ENCODE results near the gene BMP7.

Gene BMP7

GRCh38 chr20:57275334-57275733, 8.9 kb upstream of the BMP7 start:
- H3K4me3 ChIP-seq (ENCODE audit: control insufficient read depth, low read depth, low read length) = no peak overlapping the region
- DNase-seq (ENCODE audit: low read depth) = no peak
- TF ChIP-seq CTCF (conservative IDR thresholded peaks at IDR 0.05; ENCODE audit: control insufficient read depth, insufficient read depth, low read depth, low read length) = no peak

GRCh38 chr20:57274846-57275245, 8.4 kb upstream of the BMP7 start:
- no peak for DNase-seq (ENCODE audit: low read depth)
- no peak for TF ChIP-seq CTCF (conservative IDR thresholded peaks at IDR 0.05; ENCODE audit: control insufficient read depth, insufficient read depth, low read depth, low read length)
- H3K4me3 ChIP-seq (ENCODE audit: control insufficient read depth, low read depth, low read length) = no peak overlapping the region

GRCh38 chr20:57274299-57274698, 7.9 kb upstream of the BMP7 start:
- TF ChIP-seq CTCF (conservative IDR thresholded peaks at IDR 0.05; ENCODE audit: control insufficient read depth, insufficient read depth, low read depth, low read length) = no peak
- DNase-seq (ENCODE audit: low read depth) = no peak
- H3K4me3 ChIP-seq (ENCODE audit: control insufficient read depth, low read depth, low read length) = no peak overlapping the region

DNA sequence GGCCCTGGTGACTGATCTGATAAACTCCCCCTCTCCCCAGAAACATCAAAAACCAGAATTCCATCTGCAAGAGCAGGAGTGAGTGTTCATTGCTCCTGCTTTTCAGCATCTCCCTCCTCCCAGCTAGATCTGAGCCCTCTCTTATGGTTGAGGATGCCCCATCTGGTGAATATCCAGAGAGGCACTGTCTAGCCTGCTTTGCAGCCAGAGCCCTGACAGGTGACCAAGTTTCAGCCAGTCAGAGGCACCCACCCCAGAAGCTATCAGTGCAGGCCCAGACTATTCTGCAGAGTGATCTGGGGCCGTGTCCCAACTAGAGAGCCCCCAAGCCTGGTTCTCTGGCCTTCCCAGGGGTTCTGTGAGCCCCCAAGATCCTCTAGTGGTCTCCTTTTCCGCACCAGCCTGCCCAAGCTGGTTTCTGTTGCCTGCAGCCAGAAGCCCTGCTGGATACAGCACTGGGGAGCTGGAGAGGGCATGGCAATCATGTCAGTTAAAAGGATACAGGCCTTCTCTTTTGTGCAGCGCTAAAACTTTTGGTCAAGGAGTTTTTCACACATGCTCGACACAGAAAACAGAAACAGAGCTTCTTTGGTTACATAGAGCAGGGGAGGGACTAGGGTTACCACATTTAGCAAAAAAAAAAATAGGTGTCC, 6.6 kb upstream of the BMP7 start:
- TF ChIP-seq CTCF (conservative IDR thresholded peaks at IDR 0.05; ENCODE audit: control insufficient read depth, insufficient read depth, low read depth, low read length) = no peak
- no peak for DNase-seq (ENCODE audit: low read depth)
- H3K4me3 ChIP-seq (ENCODE audit: control insufficient read depth, low read depth, low read length) = no peak overlapping the region

GRCh38 chr20:57270204-57270984, 4.0 kb upstream of the BMP7 start:
- TF ChIP-seq CTCF (conservative IDR thresholded peaks at IDR 0.05; ENCODE audit: control insufficient read depth, insufficient read depth, low read depth, low read length) = no peak
- no peak for DNase-seq (ENCODE audit: low read depth)
- no peak overlapping the region for H3K4me3 ChIP-seq (ENCODE audit: control insufficient read depth, low read depth, low read length)

DNA sequence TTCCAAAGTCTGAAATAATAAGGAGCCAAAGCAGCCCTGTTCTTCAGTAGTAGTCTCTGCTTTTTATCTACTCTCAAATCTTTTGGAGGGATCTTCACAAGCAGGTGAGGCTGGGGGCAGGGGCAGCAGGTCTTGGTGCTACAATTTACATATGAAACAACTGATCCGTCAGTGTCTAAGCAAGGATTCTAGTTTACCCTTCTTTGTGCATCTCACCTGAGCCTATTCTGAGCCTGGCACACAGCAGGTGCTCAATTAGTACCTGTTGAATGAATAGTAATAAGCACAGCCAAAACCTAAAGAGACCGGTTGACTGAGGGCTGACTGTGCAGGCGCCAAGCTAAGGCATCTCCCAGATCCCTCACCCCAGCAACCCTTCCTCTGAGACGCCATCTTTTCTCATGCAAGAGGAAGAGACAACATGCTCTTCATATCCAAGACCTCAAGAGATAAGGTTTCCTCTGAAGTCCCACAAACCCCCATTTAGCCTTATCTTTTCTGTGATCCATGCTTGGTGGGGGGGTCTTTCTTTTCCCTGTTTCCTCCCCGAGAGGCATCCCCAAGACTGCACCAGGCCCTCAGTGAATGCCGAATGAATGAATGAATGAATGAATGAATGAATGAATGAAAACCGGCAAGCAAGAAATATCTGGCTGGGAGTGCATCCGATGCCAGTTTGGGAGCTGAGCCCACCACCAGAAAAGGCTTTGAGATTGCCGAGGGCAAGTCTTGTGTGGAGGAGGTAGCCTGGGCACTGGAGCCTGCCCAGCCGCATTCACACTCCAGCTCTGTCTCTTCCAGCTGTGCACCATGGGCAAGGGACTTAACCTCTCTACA, 2.9 kb upstream of the BMP7 start:
- DNase-seq (ENCODE audit: low read depth) = no peak
- H3K4me3 ChIP-seq (ENCODE audit: control insufficient read depth, low read depth, low read length) = no peak overlapping the region
- no peak for TF ChIP-seq CTCF (conservative IDR thresholded peaks at IDR 0.05; ENCODE audit: control insufficient read depth, insufficient read depth, low read depth, low read length)
